ENCODE results near the gene MYO10. TPM values are rescaled to one million over a fixed set of nuclear protein-coding genes. Genes with fewer than 3 reads are reported as not detected.

The MYO10 gene
- total RNA-seq, 1 experiment from 2014 or later: 89.8 TPM

DNA sequence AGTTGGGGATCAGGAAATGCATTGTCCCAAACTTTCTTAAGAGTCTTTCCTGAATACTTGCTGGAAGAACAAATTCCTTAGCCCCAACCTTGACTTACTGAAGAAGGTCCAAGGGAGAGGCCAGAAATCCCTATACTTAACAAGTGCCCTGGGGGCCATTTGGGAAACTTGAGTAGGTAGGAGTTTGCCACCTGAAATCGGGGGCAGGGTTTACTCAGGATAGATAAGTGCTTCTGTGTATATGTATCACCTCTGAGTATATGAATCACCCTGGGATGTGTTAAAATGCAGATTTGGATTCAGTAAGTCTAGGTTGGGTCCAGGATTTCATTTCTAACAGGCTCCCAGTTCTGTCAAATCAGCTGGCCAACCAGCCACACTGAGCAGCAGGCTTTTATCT, 47.9 kb upstream of the MYO10 start:
- ATAC-seq (no peak), DNase-seq (ENCODE audit: low spot score) (no peak)
- Mint-ChIP-seq H3K27me3 (ENCODE audit: low read depth) (no peaks in the 10 kb centered on the region), H3K4me3 (no peak overlapping the region), H3K9me3 (peaks cover 13% of the 10 kb centered on the region), H3K4me1 (peaks cover 9% of the 10 kb centered on the region), H3K27ac (no peak overlapping the region), H3K36me3 (peaks cover 4% of the 10 kb centered on the region; the same call in 1 of the 2 replicates)
- TF ChIP-seq, protein P1, sequence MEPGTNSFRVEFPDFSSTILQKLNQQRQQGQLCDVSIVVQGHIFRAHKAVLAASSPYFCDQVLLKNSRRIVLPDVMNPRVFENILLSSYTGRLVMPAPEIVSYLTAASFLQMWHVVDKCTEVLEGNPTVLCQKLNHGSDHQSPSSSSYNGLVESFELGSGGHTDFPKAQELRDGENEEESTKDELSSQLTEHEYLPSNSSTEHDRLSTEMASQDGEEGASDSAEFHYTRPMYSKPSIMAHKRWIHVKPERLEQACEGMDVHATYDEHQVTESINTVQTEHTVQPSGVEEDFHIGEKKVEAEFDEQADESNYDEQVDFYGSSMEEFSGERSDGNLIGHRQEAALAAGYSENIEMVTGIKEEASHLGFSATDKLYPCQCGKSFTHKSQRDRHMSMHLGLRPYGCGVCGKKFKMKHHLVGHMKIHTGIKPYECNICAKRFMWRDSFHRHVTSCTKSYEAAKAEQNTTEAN (CRISPR knock-in tag; IDR thresholded peaks at IDR 0.05): no peak
- TF ChIP-seq, protein P2, sequence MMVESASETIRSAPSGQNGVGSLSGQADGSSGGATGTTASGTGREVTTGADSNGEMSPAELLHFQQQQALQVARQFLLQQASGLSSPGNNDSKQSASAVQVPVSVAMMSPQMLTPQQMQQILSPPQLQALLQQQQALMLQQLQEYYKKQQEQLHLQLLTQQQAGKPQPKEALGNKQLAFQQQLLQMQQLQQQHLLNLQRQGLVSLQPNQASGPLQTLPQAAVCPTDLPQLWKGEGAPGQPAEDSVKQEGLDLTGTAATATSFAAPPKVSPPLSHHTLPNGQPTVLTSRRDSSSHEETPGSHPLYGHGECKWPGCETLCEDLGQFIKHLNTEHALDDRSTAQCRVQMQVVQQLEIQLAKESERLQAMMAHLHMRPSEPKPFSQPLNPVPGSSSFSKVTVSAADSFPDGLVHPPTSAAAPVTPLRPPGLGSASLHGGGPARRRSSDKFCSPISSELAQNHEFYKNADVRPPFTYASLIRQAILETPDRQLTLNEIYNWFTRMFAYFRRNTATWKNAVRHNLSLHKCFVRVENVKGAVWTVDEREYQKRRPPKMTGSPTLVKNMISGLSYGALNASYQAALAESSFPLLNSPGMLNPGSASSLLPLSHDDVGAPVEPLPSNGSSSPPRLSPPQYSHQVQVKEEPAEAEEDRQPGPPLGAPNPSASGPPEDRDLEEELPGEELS (CRISPR knock-in tag; IDR thresholded peaks at IDR 0.05): no peak
- TF ChIP-seq, protein P3, sequence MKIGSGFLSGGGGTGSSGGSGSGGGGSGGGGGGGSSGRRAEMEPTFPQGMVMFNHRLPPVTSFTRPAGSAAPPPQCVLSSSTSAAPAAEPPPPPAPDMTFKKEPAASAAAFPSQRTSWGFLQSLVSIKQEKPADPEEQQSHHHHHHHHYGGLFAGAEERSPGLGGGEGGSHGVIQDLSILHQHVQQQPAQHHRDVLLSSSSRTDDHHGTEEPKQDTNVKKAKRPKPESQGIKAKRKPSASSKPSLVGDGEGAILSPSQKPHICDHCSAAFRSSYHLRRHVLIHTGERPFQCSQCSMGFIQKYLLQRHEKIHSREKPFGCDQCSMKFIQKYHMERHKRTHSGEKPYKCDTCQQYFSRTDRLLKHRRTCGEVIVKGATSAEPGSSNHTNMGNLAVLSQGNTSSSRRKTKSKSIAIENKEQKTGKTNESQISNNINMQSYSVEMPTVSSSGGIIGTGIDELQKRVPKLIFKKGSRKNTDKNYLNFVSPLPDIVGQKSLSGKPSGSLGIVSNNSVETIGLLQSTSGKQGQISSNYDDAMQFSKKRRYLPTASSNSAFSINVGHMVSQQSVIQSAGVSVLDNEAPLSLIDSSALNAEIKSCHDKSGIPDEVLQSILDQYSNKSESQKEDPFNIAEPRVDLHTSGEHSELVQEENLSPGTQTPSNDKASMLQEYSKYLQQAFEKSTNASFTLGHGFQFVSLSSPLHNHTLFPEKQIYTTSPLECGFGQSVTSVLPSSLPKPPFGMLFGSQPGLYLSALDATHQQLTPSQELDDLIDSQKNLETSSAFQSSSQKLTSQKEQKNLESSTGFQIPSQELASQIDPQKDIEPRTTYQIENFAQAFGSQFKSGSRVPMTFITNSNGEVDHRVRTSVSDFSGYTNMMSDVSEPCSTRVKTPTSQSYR (CRISPR knock-in tag; IDR thresholded peaks at IDR 0.05): no peak
- no peak for TF ChIP-seq RORB (CRISPR knock-in tag; IDR thresholded peaks at IDR 0.05)
- TF ChIP-seq E2F1 (CRISPR knock-in tag; IDR thresholded peaks at IDR 0.05): no peak
- no peak for TF ChIP-seq ERG (CRISPR knock-in tag; IDR thresholded peaks at IDR 0.05)
- no peak for TF ChIP-seq ESRRA (CRISPR knock-in tag; IDR thresholded peaks at IDR 0.05; ENCODE audit: borderline replicate concordance)
- TF ChIP-seq TCF7 (CRISPR knock-in tag; IDR thresholded peaks at IDR 0.05; ENCODE audit: low read depth): no peak
- TF ChIP-seq, protein P4, sequence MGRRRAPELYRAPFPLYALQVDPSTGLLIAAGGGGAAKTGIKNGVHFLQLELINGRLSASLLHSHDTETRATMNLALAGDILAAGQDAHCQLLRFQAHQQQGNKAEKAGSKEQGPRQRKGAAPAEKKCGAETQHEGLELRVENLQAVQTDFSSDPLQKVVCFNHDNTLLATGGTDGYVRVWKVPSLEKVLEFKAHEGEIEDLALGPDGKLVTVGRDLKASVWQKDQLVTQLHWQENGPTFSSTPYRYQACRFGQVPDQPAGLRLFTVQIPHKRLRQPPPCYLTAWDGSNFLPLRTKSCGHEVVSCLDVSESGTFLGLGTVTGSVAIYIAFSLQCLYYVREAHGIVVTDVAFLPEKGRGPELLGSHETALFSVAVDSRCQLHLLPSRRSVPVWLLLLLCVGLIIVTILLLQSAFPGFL (CRISPR knock-in tag; IDR thresholded peaks at IDR 0.05; ENCODE audit: borderline replicate concordance): no peak
- no peak for TF ChIP-seq ZNF423 (CRISPR knock-in tag; IDR thresholded peaks at IDR 0.05)
- TF ChIP-seq ZNF425 (CRISPR knock-in tag; conservative IDR thresholded peaks at IDR 0.05): no peak
- TF ChIP-seq ATF6 (CRISPR knock-in tag; IDR thresholded peaks at IDR 0.05): no peak
- TF ChIP-seq GABPB1 (CRISPR knock-in tag; IDR thresholded peaks at IDR 0.05): no peak
- TF ChIP-seq, protein P5, sequence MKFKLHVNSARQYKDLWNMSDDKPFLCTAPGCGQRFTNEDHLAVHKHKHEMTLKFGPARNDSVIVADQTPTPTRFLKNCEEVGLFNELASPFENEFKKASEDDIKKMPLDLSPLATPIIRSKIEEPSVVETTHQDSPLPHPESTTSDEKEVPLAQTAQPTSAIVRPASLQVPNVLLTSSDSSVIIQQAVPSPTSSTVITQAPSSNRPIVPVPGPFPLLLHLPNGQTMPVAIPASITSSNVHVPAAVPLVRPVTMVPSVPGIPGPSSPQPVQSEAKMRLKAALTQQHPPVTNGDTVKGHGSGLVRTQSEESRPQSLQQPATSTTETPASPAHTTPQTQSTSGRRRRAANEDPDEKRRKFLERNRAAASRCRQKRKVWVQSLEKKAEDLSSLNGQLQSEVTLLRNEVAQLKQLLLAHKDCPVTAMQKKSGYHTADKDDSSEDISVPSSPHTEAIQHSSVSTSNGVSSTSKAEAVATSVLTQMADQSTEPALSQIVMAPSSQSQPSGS (CRISPR knock-in tag; IDR thresholded peaks at IDR 0.05; ENCODE audit: borderline replicate concordance, low read depth): no peak
- no peak for TF ChIP-seq NR2C2 (CRISPR knock-in tag; IDR thresholded peaks at IDR 0.05)
- TF ChIP-seq TP53 (CRISPR knock-in tag; IDR thresholded peaks at IDR 0.05): no peak
- no peak for TF ChIP-seq NFE2L1 (CRISPR knock-in tag; IDR thresholded peaks at IDR 0.05)
- ChIA-PET POLR2A (no interaction called here), CTCF (no interaction called here)
